ENCODE data around the gene C1orf167. TPM values are rescaled to one million over a fixed set of nuclear protein-coding genes. Genes with fewer than 3 reads are reported as not detected.

The C1orf167 gene
- not detected for total RNA-seq
- long read RNA-seq: 0 reads

DNA sequence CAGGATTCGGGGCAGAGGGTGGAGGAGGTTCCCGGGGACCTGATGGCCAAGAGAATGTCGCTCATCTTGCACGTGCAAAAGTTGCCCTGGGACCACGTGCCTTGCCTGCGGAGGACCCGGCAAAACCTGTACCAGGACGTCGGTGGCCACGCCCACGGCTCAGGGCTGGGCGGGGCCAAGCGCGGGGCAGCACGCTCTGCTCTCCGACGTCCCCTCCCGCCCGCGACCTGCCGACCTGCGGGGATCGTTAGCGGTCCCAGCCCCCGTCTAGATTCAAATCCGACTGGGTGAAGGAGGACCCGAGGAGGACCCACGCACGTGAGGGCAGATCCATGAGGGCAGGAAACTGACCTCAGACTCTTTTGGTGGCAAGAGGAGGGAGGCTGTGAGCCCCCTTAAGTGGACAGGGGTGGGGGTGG is at the start of gene C1orf167:
TSS of gene C1orf167 (plus strand) at position 206 of the 419 bp plus-strand sequence. CDS start 2,208 bp downstream, outside the sequence.
- ATAC-seq: peak; percentile 23 to 50 (median 40)
- Histone ChIP-seq H3K27me3 (no peaks in the 10 kb centered on the region), H3K4me1 (no peaks in the 10 kb centered on the region), H3K4me3 (no peak within 1 kb of the TSS), H3K9me3 (no peaks in the 10 kb centered on the region), H3K27ac (no peak within 1 kb of the TSS), H3K36me3 (no peaks in the 10 kb centered on the region)
- TF ChIP-seq, protein P1, sequence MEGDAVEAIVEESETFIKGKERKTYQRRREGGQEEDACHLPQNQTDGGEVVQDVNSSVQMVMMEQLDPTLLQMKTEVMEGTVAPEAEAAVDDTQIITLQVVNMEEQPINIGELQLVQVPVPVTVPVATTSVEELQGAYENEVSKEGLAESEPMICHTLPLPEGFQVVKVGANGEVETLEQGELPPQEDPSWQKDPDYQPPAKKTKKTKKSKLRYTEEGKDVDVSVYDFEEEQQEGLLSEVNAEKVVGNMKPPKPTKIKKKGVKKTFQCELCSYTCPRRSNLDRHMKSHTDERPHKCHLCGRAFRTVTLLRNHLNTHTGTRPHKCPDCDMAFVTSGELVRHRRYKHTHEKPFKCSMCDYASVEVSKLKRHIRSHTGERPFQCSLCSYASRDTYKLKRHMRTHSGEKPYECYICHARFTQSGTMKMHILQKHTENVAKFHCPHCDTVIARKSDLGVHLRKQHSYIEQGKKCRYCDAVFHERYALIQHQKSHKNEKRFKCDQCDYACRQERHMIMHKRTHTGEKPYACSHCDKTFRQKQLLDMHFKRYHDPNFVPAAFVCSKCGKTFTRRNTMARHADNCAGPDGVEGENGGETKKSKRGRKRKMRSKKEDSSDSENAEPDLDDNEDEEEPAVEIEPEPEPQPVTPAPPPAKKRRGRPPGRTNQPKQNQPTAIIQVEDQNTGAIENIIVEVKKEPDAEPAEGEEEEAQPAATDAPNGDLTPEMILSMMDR (IDR thresholded peaks at IDR 0.05): no peak
- no peak for TF ChIP-seq POLR2A (IDR thresholded peaks at IDR 0.05)
- intact Hi-C loops (cut with DNase I): no loop called here
- DNase-seq: no peak
- 14% methylated on average over 10 of the region's 29 CpGs for WGBS (ENCODE audit: insufficient coverage, low coverage, low lambda C conversion rate, missing lambda C conversion rate)

GRCh38 chr1:11712285-11712684 is 49.7 kb upstream of the C1orf167 start:
- Histone ChIP-seq H3K4me3 (no peak overlapping the region), H3K9me3 (no peaks in the 10 kb centered on the region), H3K36me3 (no peaks in the 10 kb centered on the region), H3K27ac (no peak overlapping the region), H3K4me1 (no peaks in the 10 kb centered on the region), H3K27me3 (no peaks in the 10 kb centered on the region)
- no peak for DNase-seq
- no peak for ATAC-seq
- WGBS (ENCODE audit: insufficient coverage, low coverage, low lambda C conversion rate, missing lambda C conversion rate): 40% methylated on average over 3 of the region's 8 CpGs
- TF ChIP-seq, protein P1 (IDR thresholded peaks at IDR 0.05): no peak
- TF ChIP-seq POLR2A (IDR thresholded peaks at IDR 0.05): no peak
- intact Hi-C loops (cut with DNase I): loop anchor here in 1 of 2 donors (5.0 kb wide), 1 partner anchor 60 kb away; the partner anchor contains the start of genes FBXO2 and FBXO44

DNA sequence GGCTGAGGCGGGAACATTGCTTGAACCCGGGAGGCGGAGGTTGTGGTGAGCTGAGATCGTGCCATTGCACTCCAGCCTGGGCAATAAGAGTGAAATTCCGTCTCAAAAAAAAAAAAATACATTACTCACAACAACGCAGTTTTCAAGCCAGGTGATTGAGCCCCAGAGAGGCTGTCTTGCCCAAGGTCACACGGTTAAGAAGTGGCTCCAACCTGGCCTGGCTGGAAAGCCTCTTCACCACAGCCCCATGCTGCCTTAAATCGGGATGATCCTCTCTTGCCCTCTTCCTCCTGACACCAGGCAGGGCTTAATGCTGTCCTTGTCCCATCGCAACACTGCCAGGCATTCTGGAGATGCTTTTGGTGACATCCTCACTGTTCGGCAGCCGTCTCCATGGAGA is 48.9 kb upstream of the C1orf167 start:
- ATAC-seq: no peak
- intact Hi-C loops (cut with DNase I): loop anchor here in 1 of 2 donors (5.0 kb wide), 1 partner anchor 61 kb away; the partner anchor contains the start of genes FBXO2 and FBXO44
- Histone ChIP-seq H3K27me3 (no peaks in the 10 kb centered on the region), H3K36me3 (no peaks in the 10 kb centered on the region), H3K4me1 (no peaks in the 10 kb centered on the region), H3K4me3 (no peak overlapping the region), H3K9me3 (no peaks in the 10 kb centered on the region), H3K27ac (no peak overlapping the region)
- no peak for TF ChIP-seq POLR2A (IDR thresholded peaks at IDR 0.05)
- TF ChIP-seq, protein P1 (IDR thresholded peaks at IDR 0.05): no peak
- DNase-seq: no peak
- 71% methylated on average over 8 of the region's 11 CpGs for WGBS (ENCODE audit: insufficient coverage, low coverage, low lambda C conversion rate, missing lambda C conversion rate)

DNA sequence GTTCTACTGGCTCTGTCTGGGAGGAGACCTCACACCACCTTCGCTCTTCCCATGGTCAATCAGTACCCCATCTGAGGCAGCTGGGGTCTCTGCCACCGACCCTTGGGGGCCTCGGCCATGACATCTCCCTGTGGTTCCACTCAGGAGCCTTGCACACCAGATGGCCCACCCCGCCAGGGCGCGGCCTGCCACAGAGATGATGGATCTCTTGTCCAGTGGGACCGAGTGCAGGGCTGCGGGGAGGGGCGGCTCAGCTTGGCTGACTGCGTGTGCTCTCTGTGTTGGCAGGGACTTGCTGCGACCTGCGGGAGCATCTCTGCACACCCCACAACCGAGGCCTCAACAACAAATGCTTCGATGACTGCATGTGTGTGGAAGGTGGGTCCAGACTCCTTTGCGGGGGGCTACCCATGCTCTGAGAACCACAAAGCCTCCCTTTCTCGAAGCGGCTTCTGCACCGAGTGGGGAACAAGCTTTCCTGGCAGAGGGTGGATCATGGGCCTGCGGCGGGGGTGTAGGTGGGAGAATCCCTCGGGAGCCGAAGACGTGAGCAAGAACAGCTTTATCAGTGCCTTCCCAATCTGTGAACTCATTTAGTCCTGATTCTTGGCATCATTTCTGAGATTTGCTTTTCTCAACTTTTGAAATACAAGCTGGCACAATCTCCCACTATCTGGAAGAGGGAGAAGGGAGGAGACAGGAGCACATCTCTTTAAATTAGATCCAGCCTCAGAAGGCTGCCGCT is 47.0 kb upstream of the C1orf167 start:
- no peak for DNase-seq
- Histone ChIP-seq H3K27ac (no peak overlapping the region), H3K9me3 (no peaks in the 10 kb centered on the region), H3K4me3 (no peak overlapping the region), H3K36me3 (no peaks in the 10 kb centered on the region), H3K27me3 (no peaks in the 10 kb centered on the region), H3K4me1 (peaks cover 0 to 4% (median 0%) of the 10 kb centered on the region in 4 donors)
- WGBS (ENCODE audit: insufficient coverage, low coverage, low lambda C conversion rate, missing lambda C conversion rate): 55% methylated on average over 7 of the region's 24 CpGs
- TF ChIP-seq POLR2A (IDR thresholded peaks at IDR 0.05): no peak
- TF ChIP-seq, protein P1 (IDR thresholded peaks at IDR 0.05): no peak
- ATAC-seq: no peak
- intact Hi-C loops (cut with DNase I): loop anchor here in 1 of 2 donors (5.0 kb wide), 1 partner anchor 63 kb away; the partner anchor contains the start of genes FBXO2 and FBXO44
